Esophagus muscularis mucosa (tissue), 3 donors: ENCODE results near the gene CYP51A1.

Source experiments
- CTCF ChIP-seq, 3 experiments: fragments of 200-600 bp in 2 of 3; fragments of 450-650 bp in 1 of 3; sonication (generic) in 2 of 3; IDR thresholded peaks; one replicate each; pipeline ENCODE4 v1.5.1; 2017 to 2019; ENCODE audit warnings: antibody characterized with exemption in 3 of 3, mild to moderate bottlenecking in 2 of 3, moderate library complexity in 1 of 3
- POLR2AphosphoS5 ChIP-seq, 2 donors: sonication (generic); formaldehyde crosslinking; IDR thresholded peaks; one replicate each; pipeline ENCODE4 v1.6.1; 2017; ENCODE audit warnings: antibody characterized with exemption in 2 of 2

- TF ChIP-seq CTCF (IDR thresholded peaks at IDR 0.05) (no peak), POLR2AphosphoS5 (IDR thresholded peaks at IDR 0.05) (no peak)
Measured at GRCh38 chr7:92149736-92150239, 15.5 kb upstream of the CYP51A1 start.
